Smooth muscle cell (in vitro differentiated cells): ENCODE measurements around the gene TMEM161A. TPM values are rescaled to one million over a fixed set of nuclear protein-coding genes. Genes with fewer than 3 reads are reported as not detected.

Experiments
- DNase-seq: peaks from one replicate; lab custom pipeline; 2025; ENCODE audit not compliant: unreplicated experiment; lab: John Stamatoyannopoulos, UW
- H2AFZ ChIP-seq: fragments of 200-600 bp; sonication (generic); 2 replicates; pipeline ENCODE4 v1.6.0; 2016; ENCODE audit warnings: antibody characterized with exemption, low read depth, mild to moderate bottlenecking
- H3F3A ChIP-seq: fragments of 200-600 bp; sonication (generic); 2 replicates; pipeline ENCODE4 v1.6.0; 2017; ENCODE audit warnings: antibody characterized with exemption, low read depth
- H3K27ac ChIP-seq: fragments of 200-600 bp; sonication (generic); 2 replicates; pipeline ENCODE4 v1.5.1; 2016; ENCODE audit warnings: low read depth, mild to moderate bottlenecking
- H3K27me3 ChIP-seq: fragments of 200-600 bp; sonication (generic); 2 replicates; pipeline ENCODE4 v1.6.1; 2016; ENCODE audit warnings: low read depth, mild to moderate bottlenecking
- H3K36me3 ChIP-seq: fragments of 200-600 bp; sonication (generic); 2 replicates; pipeline ENCODE4 v1.5.1; 2016; ENCODE audit warnings: low read depth
- H3K4me1 ChIP-seq: fragments of 200-600 bp; sonication (generic); 2 replicates; pipeline ENCODE4 v1.5.1; 2016; ENCODE audit warnings: low read depth
- H3K4me2 ChIP-seq: fragments of 200-600 bp; sonication (generic); 2 replicates; pipeline ENCODE4 v1.6.0; 2016; ENCODE audit warnings: mild to moderate bottlenecking
- H3K4me3 ChIP-seq: fragments of 200-600 bp; sonication (generic); 2 replicates; pipeline ENCODE4 v1.5.1; 2016; ENCODE audit warnings: mild to moderate bottlenecking
- H3K79me2 ChIP-seq: fragments of 200-600 bp; sonication (generic); 2 replicates; pipeline ENCODE4 v1.6.0; 2016; ENCODE audit warnings: low read depth, mild to moderate bottlenecking
- H3K9ac ChIP-seq: fragments of 200-600 bp; sonication (generic); 2 replicates; pipeline ENCODE4 v1.6.0; 2016; ENCODE audit warnings: low read depth
- H3K9me3 ChIP-seq: fragments of 200-600 bp; sonication (generic); replicated peaks from 2 replicates; pipeline ENCODE4 v1.5.1; 2016; ENCODE audit warnings: low read depth
- H4K20me1 ChIP-seq: fragments of 200-600 bp; sonication (generic); 2 replicates; pipeline ENCODE4 v1.6.0; 2016; ENCODE audit warnings: low read depth
- CTCF ChIP-seq: fragments of 200-600 bp; sonication (generic); IDR thresholded peaks from 2 replicates; pipeline ENCODE4 v1.5.1; 2017; ENCODE audit warnings: borderline replicate concordance, mild to moderate bottlenecking, antibody characterized with exemption; ENCODE audit not compliant: insufficient read depth, poor library complexity, severe bottlenecking
- whole genome bisulfite sequencing: methylation state at CpG from one replicate; pipeline ENCODE4 v1.1.7; 2016; ENCODE audit warnings: low lambda C conversion rate; 5-methylcytosine and 5-hydroxymethylcytosine counted together
- polyA plus RNA-seq: library from polyadenylated mRNA; unstranded; fragments of >200 nt; fragmentation: Nextera tagmentation; extraction: Ambion mirVana; gene quantifications from 2 replicates; pipeline ENCODE4 v1.2.1, GENCODE V29; 2016
- total RNA-seq: library from RNA; depleted of rRNA; stranded (reverse); fragments of >200 nt; gene quantifications from 2 replicates; pipeline ENCODE4 v1.2.3, GENCODE V29; 2014

The TMEM161A gene
- total and polyA plus RNA-seq, 2 experiments from 2014 or later, result 30.3 to 47.8 TPM

- H3K27ac ChIP-seq, result no peak overlapping the region
- no peaks in the 10 kb centered on the region for H3K27me3 ChIP-seq
- H3K4me2 ChIP-seq, result no peak overlapping the region
- H3K9ac ChIP-seq, result no peak overlapping the region
- H3K4me3 ChIP-seq, result no peak overlapping the region
- no peaks in the 10 kb centered on the region for H3K36me3 ChIP-seq
- H2AFZ ChIP-seq, result no peak overlapping the region
- peaks cover 41% of the 10 kb centered on the region for H4K20me1 ChIP-seq
- DNase-seq, result no peak
- no peak for TF ChIP-seq CTCF
- no peaks in the 10 kb centered on the region for H3K9me3 ChIP-seq
- WGBS, result 62% methylated on average over 13 of the region's 13 CpGs
- H3K4me1 ChIP-seq, result no peaks in the 10 kb centered on the region
- no peaks in the 10 kb centered on the region for H3K79me2 ChIP-seq
- H3F3A ChIP-seq, result no peaks in the 10 kb centered on the region
Measured at GRCh38 chr19:19074196-19074882, 63.9 kb downstream of the TMEM161A start.

- Histone ChIP-seq H4K20me1 (peaks cover 33% of the 10 kb centered on the region), H3F3A (no peaks in the 10 kb centered on the region), H3K9me3 (no peaks in the 10 kb centered on the region), H3K4me1 (no peaks in the 10 kb centered on the region), H3K4me2 (no peak overlapping the region), H3K27ac (no peak overlapping the region), H3K27me3 (no peaks in the 10 kb centered on the region), H3K9ac (no peak overlapping the region), H3K79me2 (no peaks in the 10 kb centered on the region), H2AFZ (no peak overlapping the region), H3K36me3 (no peaks in the 10 kb centered on the region), H3K4me3 (no peak overlapping the region)
- WGBS, result 95% methylated on average over 8 of the region's 8 CpGs
- DNase-seq, result no peak
- TF ChIP-seq CTCF, result no peak
Measured at GRCh38 chr19:19071897-19072296, 66.4 kb downstream of the TMEM161A start.

Other genes starting within 250 kb of the TMEM161A start
- gene CERS1, start 242.3 kb downstream of the TMEM161A start, total RNA-seq, result 0.81 and 2.4 TPM in 2 replicates
- gene CERS1, start 242.3 kb downstream of the TMEM161A start, polyA plus RNA-seq, result 4.2 TPM in 2 replicates
- 187 and 236 TPM in 2 replicates for gene COPE, start 219.1 kb downstream of the TMEM161A start, total RNA-seq
- 452 and 497 TPM in 2 replicates for gene COPE, start 219.1 kb downstream of the TMEM161A start, polyA plus RNA-seq
- 36.1 and 55.3 TPM in 2 replicates for gene DDX49, start 218.8 kb downstream of the TMEM161A start, total RNA-seq
- gene DDX49, start 218.8 kb downstream of the TMEM161A start, polyA plus RNA-seq, result 39.6 and 57.9 TPM in 2 replicates
- gene HOMER3, start 197.3 kb downstream of the TMEM161A start, total RNA-seq, result 37.4 and 40.0 TPM in 2 replicates
- gene HOMER3, start 197.3 kb downstream of the TMEM161A start, polyA plus RNA-seq, result 85.1 and 88.1 TPM in 2 replicates
- 47.3 and 47.6 TPM in 2 replicates for gene SUGP2, start 105.0 kb downstream of the TMEM161A start, total RNA-seq
- gene SUGP2, start 105.0 kb downstream of the TMEM161A start, polyA plus RNA-seq, result 42.2 and 51.7 TPM in 2 replicates
- 14.6 and 27.1 TPM in 2 replicates for gene ARMC6, start 104.9 kb downstream of the TMEM161A start, total RNA-seq
- 13.8 and 17.8 TPM in 2 replicates for gene ARMC6, start 104.9 kb downstream of the TMEM161A start, polyA plus RNA-seq
- 8.1 and 11.8 TPM in 2 replicates for gene SLC25A42, start 74.5 kb downstream of the TMEM161A start, total RNA-seq
- 14.4 and 18.9 TPM in 2 replicates for gene SLC25A42, start 74.5 kb downstream of the TMEM161A start, polyA plus RNA-seq
- gene MEF2B, start 31.8 kb upstream of the TMEM161A start, total RNA-seq, result 0.40 TPM in 1 of 2 replicates, not detected in the other
- gene MEF2B, start 31.8 kb upstream of the TMEM161A start, polyA plus RNA-seq, result 2.9 and 4.4 TPM in 2 replicates
- 6.6 and 10.0 TPM in 2 replicates for gene BORCS8, start 53.7 kb upstream of the TMEM161A start, total RNA-seq
- 15.7 and 25.9 TPM in 2 replicates for gene BORCS8, start 53.7 kb upstream of the TMEM161A start, polyA plus RNA-seq
- gene RFXANK, start 53.8 kb upstream of the TMEM161A start, total RNA-seq, result 47.5 and 59.6 TPM in 2 replicates
- 93.5 and 94.8 TPM in 2 replicates for gene RFXANK, start 53.8 kb upstream of the TMEM161A start, polyA plus RNA-seq
- 3.2 and 6.9 TPM in 2 replicates for gene NR2C2AP, start 64.9 kb upstream of the TMEM161A start, total RNA-seq
- 10.5 and 14.5 TPM in 2 replicates for gene NR2C2AP, start 64.9 kb upstream of the TMEM161A start, polyA plus RNA-seq
- 0.09 TPM in 1 of 2 replicates, not detected in the other for gene NCAN, start 73.5 kb upstream of the TMEM161A start, total RNA-seq
- gene NCAN, start 73.5 kb upstream of the TMEM161A start, polyA plus RNA-seq, result not detected in 2 replicates
- gene TM6SF2, start 134.8 kb upstream of the TMEM161A start, total RNA-seq, result 1.0 and 3.4 TPM in 2 replicates
- gene TM6SF2, start 134.8 kb upstream of the TMEM161A start, polyA plus RNA-seq, result 7.9 and 9.4 TPM in 2 replicates
- gene SUGP1, start 182.0 kb upstream of the TMEM161A start, total RNA-seq, result 19.9 and 28.9 TPM in 2 replicates
- gene SUGP1, start 182.0 kb upstream of the TMEM161A start, polyA plus RNA-seq, result 47.4 and 54.1 TPM in 2 replicates
- 25.4 and 28.0 TPM in 2 replicates for gene MAU2, start 182.4 kb upstream of the TMEM161A start, total RNA-seq
- 19.9 and 27.6 TPM in 2 replicates for gene MAU2, start 182.4 kb upstream of the TMEM161A start, polyA plus RNA-seq